Uterus (tissue), 4 donors: ENCODE data around the gene ARHGEF1. TPM values are rescaled to one million over a fixed set of nuclear protein-coding genes. Genes with fewer than 3 reads are reported as not detected.

ENCODE experiments used
- DNase-seq, 2 donors: peaks; one replicate each; pipeline ENCODE4 v3.0.0-alpha.2; 2019 to 2020
- H3K27ac ChIP-seq, 2 donors: fragments of 200-600 bp; sonication (generic); 1 replicate in 1 of 2; 2 replicates in 1 of 2; pipeline ENCODE4 v1.5.1; 2016 to 2018
- H3K27me3 ChIP-seq, 2 donors: fragments of 200-600 bp; sonication (generic); one replicate each; pipeline ENCODE4 v1.5.1; 2018 to 2019; ENCODE audit warnings: control low read depth in 1 of 2
- H3K36me3 ChIP-seq, 2 donors: fragments of 200-600 bp; sonication (generic); one replicate each; pipeline ENCODE4 v1.5.1; 2019; ENCODE audit warnings: control low read depth in 1 of 2
- H3K4me1 ChIP-seq, 2 donors: fragments of 200-600 bp; sonication (generic); one replicate each; pipeline ENCODE4 v1.5.1; 2018 to 2019; ENCODE audit warnings: control low read depth in 1 of 2
- H3K4me3 ChIP-seq, 2 donors: fragments of 200-600 bp; sonication (generic); 1 replicate in 1 of 2; 2 replicates in 1 of 2; pipeline ENCODE4 v1.5.1; 2018 to 2019; ENCODE audit warnings: mild to moderate bottlenecking in 1 of 2
- H3K9me3 ChIP-seq, 2 donors: fragments of 200-600 bp; sonication (generic); one replicate each; pipeline ENCODE4 v1.5.1; 2019; ENCODE audit warnings: control low read depth in 1 of 2
- CTCF ChIP-seq, 4 experiments: fragments of 200-600 bp in 2 of 4; fragments of 450-650 bp in 2 of 4; sonication (generic) in 2 of 4; IDR thresholded peaks; one replicate each; pipeline ENCODE4 v1.5.1; 2016 to 2019; ENCODE audit warnings: antibody characterized with exemption in 4 of 4, mild to moderate bottlenecking in 2 of 4, moderate library complexity in 1 of 4
- POLR2A ChIP-seq, 2 donors: fragments of 450-650 bp; IDR thresholded peaks; one replicate each; pipeline ENCODE4 v1.6.1; 2016; ENCODE audit warnings: antibody characterized with exemption in 2 of 2, mild to moderate bottlenecking in 1 of 2, moderate library complexity in 1 of 2
- intact Hi-C: fragments of 100-400 bp; cut with DNase I; formaldehyde crosslinking; loops from one replicate; pipeline ENCODE4 v1.15.1; 2023; ENCODE audit warnings: low total_unique reads
- total RNA-seq, 4 donors: library from RNA; depleted of rRNA in 3 of 4; stranded (reverse); fragments of >200 nt in 3 of 4; gene quantifications; one replicate each; pipeline versions ENCODE4 v1.1.0 to v1.2.4, GENCODE V29; 2014 to 2023
- donor health status: DM: yes; HTN: yes; CAD: no.

The ARHGEF1 gene
- total RNA-seq, 4 donors from 2014 or later, result 13.5 to 118 (median 37.1) TPM

GRCh38 chr19:41930926-41931592 is 48.1 kb downstream of the ARHGEF1 start:
- H3K27ac ChIP-seq, result no peak overlapping the region
- no peaks in the 10 kb centered on the region for H3K9me3 ChIP-seq
- H3K4me3 ChIP-seq, result no peak overlapping the region
- TF ChIP-seq CTCF (IDR thresholded peaks at IDR 0.05), result no peak
- no peak for TF ChIP-seq POLR2A (IDR thresholded peaks at IDR 0.05)
- H3K4me1 ChIP-seq, result peaks cover 0 to 11% of the 10 kb centered on the region in 2 donors
- H3K27me3 ChIP-seq, result peaks cover 20 to 61% of the 10 kb centered on the region in 2 donors
- DNase-seq, result no peak
- intact Hi-C loops, result no loop called here
- H3K36me3 ChIP-seq, result no peaks in the 10 kb centered on the region

- Histone ChIP-seq H3K27ac (no peak overlapping the region), H3K36me3 (no peaks in the 10 kb centered on the region), H3K4me3 (no peak overlapping the region), H3K4me1 (peaks cover 0 to 11% of the 10 kb centered on the region in 2 donors), H3K27me3 (peaks cover 19 to 52% of the 10 kb centered on the region in 2 donors), H3K9me3 (no peaks in the 10 kb centered on the region)
- TF ChIP-seq POLR2A (IDR thresholded peaks at IDR 0.05) (no peak), CTCF (IDR thresholded peaks at IDR 0.05) (no peak)
- DNase-seq, result no peak
- intact Hi-C loops, result no loop called here
These were observed 49.3 kb downstream of the ARHGEF1 start for GRCh38 chr19:41932259-41932719.

GRCh38 chr19:41932720-41933332 is 49.8 kb downstream of the ARHGEF1 start:
- H3K4me1 ChIP-seq, result peaks cover 0 to 10% of the 10 kb centered on the region in 2 donors
- H3K36me3 ChIP-seq, result no peaks in the 10 kb centered on the region
- H3K4me3 ChIP-seq, result no peak overlapping the region
- intact Hi-C loops, result no loop called here
- peaks cover 15 to 48% of the 10 kb centered on the region in 2 donors for H3K27me3 ChIP-seq
- DNase-seq, result no peak
- H3K9me3 ChIP-seq, result no peaks in the 10 kb centered on the region
- H3K27ac ChIP-seq, result no peak overlapping the region
- TF ChIP-seq POLR2A (IDR thresholded peaks at IDR 0.05) (no peak), CTCF (IDR thresholded peaks at IDR 0.05) (no peak)

GRCh38 chr19:41933693-41934426 is 50.9 kb downstream of the ARHGEF1 start:
- H3K27me3 ChIP-seq, result peaks cover 6 to 42% of the 10 kb centered on the region in 2 donors
- intact Hi-C loops, result no loop called here
- no peak overlapping the region for H3K27ac ChIP-seq

More at GRCh38 chr19:41933693-41934426, 50.9 kb downstream of the ARHGEF1 start:
- Histone ChIP-seq H3K9me3 (no peaks in the 10 kb centered on the region), H3K36me3 (no peaks in the 10 kb centered on the region), H3K4me3 (no peak overlapping the region), H3K4me1 (no peaks in the 10 kb centered on the region)
- no peak for DNase-seq
- TF ChIP-seq POLR2A (IDR thresholded peaks at IDR 0.05) (no peak), CTCF (IDR thresholded peaks at IDR 0.05) (no peak)
